ENCODE measurements around the gene TDRKH. TPM values are rescaled to one million over a fixed set of nuclear protein-coding genes. Genes with fewer than 3 reads are reported as not detected.

TDRKH gene
- polyA plus RNA-seq, 12 donors = 3.5 to 6.0 (median 4.3) TPM; not detected in 2

Other genes with a start within 250 kb of the TDRKH start
- 10 to 100 TPM in 11 of 12 donors, not detected in 1; 19.3 to 28.0 (median 20.7) TPM for gene SNX27, start 178.4 kb downstream of the TDRKH start, polyA plus RNA-seq (ENCODE audit: insufficient read length in 12 of 12)
- gene CELF3, start 73.7 kb downstream of the TDRKH start, polyA plus RNA-seq (ENCODE audit: insufficient read length in 12 of 12) = 10 to 100 TPM in 1 of 12 donors, 1 to 10 TPM in 1, under 1 TPM in 9, not detected in 1; 0.24 to 22.4 (median 0.75) TPM
- gene RIIAD1, start 69.0 kb downstream of the TDRKH start, polyA plus RNA-seq (ENCODE audit: insufficient read length in 12 of 12) = 1 to 10 TPM in 9 of 12 donors, under 1 TPM in 1, not detected in 2; 0.95 to 2.1 (median 1.3) TPM
- 10 to 100 TPM in 11 of 12 donors, not detected in 1; 53.7 to 91.3 (median 75.7) TPM for gene MRPL9, start 27.0 kb downstream of the TDRKH start, polyA plus RNA-seq (ENCODE audit: insufficient read length in 12 of 12)
- under 1 TPM in 10 of 12 donors, not detected in 2; 0.07 to 0.67 (median 0.33) TPM for gene LINGO4, start 14.9 kb upstream of the TDRKH start, polyA plus RNA-seq (ENCODE audit: insufficient read length in 12 of 12)
- 10 to 100 TPM in 2 of 12 donors, 1 to 10 TPM in 9, not detected in 1; 1.8 to 12.2 (median 6.2) TPM for gene RORC, start 41.3 kb upstream of the TDRKH start, polyA plus RNA-seq (ENCODE audit: insufficient read length in 12 of 12)
- under 1 TPM in 7 of 12 donors, not detected in 5; 0.09 to 0.62 (median 0.22) TPM for gene C2CD4D, start 49.3 kb upstream of the TDRKH start, polyA plus RNA-seq (ENCODE audit: insufficient read length in 12 of 12)
- gene THEM5, start 63.2 kb upstream of the TDRKH start, polyA plus RNA-seq (ENCODE audit: insufficient read length in 12 of 12) = 10 to 100 TPM in 1 of 12 donors, 1 to 10 TPM in 2, under 1 TPM in 7, not detected in 2; 0.35 to 11.0 (median 0.62) TPM
- gene THEM4, start 119.0 kb upstream of the TDRKH start, polyA plus RNA-seq (ENCODE audit: insufficient read length in 12 of 12) = 10 to 100 TPM in 11 of 12 donors, not detected in 1; 11.6 to 24.9 (median 16.5) TPM
- gene S100A10, start 203.4 kb upstream of the TDRKH start, polyA plus RNA-seq (ENCODE audit: insufficient read length in 12 of 12) = 100 to 1,000 TPM in 11 of 12 donors, not detected in 1; 174 to 624 (median 240) TPM
- 100 to 1,000 TPM in 11 of 12 donors, not detected in 1; 136 to 469 (median 213) TPM for gene S100A11, start 246.5 kb upstream of the TDRKH start, polyA plus RNA-seq (ENCODE audit: insufficient read length in 12 of 12)

Measured in muscle of arm (tissue), 12 donors.